GM19239 (cell line): ENCODE data around the gene UMODL1.
"Not testable (repeated sequence)": the region's sequence is repeated elsewhere in the genome, so short reads cannot be mapped to it uniquely, and the experiment has no call there.

Experiments used
- DNase-seq: peaks from one replicate; pipeline ENCODE4 v3.0.0; 2011; ENCODE audit warnings: low spot score; ENCODE audit not compliant: insufficient read length
- FAIRE-seq: peaks from 2 replicates; lab custom pipeline; 2011; peaks lifted over from hg19 to GRCh38; lab: Jason Lieb, UNC

UMODL1 gene

DNA sequence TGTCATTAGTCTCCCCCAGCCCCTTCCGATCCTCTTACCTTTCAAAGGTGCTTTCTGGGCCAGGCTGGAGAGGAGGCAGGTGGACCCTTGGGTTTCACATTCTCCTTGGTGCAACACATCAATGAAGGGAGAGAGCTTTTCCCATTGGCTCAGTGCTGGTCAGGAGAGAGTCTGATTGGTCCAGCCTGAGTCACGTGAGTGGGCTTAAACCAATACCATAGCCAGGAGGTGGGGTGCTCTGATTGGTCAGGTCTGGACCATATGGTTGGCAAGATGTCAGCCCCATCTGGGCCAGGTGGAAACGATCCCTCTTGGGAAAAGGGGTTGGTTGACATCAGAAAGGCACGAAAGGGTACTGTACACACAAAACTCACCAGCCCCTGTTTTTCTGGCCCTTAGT is 103.1 kb downstream of the UMODL1 start:
- no peak for FAIRE-seq

DNA sequence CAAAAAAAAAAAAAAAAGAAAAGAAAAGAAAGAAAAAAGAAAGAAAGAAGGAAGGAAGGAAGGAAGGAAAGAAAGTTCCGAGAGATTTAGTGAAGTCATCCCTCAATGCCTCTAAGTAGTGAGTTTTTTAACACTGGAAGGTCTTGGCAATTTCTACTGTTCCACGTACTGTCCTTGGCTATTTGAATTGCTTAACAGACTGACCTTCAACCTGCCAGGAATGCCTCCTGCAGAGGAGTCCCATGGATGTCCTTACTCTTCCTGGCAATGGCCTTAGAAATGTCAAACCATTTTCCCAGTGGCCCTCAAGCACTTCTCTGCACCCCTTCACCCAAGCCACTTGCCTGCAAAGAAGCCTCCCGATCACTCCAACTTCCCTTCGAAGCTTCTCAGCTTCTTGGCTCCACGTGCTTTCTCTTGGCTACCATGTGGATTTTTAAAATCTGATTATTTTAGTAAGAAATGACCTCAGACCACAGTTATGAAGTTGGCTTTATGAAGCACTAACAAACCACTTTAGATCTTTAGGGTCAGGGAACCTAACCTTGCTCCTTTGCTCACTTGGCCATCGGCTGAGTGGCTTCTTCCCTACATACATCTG is 104.1 kb downstream of the UMODL1 start:
- FAIRE-seq = no peak
- DNase-seq = no peak

More for the DNA sequence above, 103.1 kb downstream of the UMODL1 start:
- DNase-seq = no peak

DNA sequence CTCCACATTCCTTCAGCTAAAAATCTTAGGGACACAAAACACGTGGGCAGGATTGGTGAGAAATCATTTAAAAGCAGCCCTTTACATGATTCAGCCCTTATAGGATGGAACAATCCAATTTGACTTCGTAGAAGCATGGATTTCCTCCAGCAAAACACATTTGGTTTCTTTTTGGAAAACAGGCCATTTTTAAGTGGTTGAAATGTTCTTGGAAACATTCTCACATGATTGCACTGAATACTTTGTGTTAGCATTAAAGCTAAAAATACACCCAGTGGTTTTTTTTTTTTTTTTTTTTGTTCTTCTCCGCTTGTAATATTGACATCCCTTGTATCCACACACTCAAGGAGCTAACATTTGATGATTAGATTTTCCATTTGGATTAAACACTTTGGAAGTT is 105.7 kb downstream of the UMODL1 start:
- FAIRE-seq (no peak), DNase-seq (no peak)

DNA sequence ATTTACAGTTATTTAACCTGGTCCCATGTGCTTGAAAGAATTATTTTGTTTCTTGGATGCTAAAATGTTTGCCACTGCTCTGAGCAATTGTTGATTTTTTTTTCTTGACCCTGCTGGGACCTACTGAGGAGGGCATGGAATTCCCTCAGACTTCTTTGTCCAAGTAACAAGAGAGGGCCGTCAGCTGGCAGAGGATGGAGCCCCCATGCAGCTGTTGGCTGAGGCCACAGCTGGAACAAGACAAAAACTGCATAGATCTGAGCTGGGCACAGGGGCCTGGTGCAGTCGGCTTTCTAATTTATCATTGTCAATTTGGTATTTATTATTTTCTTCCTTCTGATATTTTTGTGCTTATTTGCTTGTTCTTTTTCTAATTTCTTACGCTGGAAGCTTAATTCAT is 108.2 kb downstream of the UMODL1 start:
- DNase-seq (no peak), FAIRE-seq (no peak)

GRCh38 chr21:42180001-42180400 is 108.9 kb downstream of the UMODL1 start:
- not testable (repeated sequence) for DNase-seq

DNA sequence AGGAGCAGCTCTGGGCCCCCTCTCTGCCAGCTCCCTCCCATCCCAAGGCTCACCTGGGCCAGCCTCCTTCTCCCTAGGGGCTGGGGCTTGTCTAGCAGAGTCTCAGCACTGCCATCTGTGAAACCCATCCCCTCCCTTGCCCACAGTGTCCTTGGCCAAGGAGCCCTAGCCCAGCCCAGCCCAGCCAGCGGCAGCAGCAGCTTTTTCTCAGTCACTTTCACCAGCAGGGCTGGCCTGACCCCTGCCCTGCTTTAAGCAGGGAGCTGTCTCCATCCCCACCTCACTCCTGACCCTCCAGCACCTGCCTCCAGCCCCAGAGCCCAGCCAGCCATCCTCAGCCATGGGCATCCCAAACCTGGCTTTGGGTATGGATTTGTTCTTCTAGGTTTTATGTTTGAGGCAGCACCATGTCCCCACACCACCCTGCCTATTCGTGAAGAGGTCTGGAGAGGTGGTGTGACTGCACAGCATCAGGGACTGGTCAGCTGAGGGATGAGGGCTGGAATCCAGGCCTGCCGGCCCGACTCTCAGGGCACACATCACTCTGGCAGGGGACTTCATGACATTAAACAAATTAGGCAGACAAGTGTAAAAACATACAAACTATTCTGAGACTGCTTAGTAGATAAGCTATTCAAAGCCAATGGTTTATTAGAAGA is 111.7 kb downstream of the UMODL1 start:
- FAIRE-seq = no peak
- no peak for DNase-seq

More at GRCh38 chr21:42180001-42180400, 108.9 kb downstream of the UMODL1 start:
- not testable (repeated sequence) for FAIRE-seq

GRCh38 chr21:42183374-42184266 is 112.5 kb downstream of the UMODL1 start:
- FAIRE-seq (no peak), DNase-seq (no peak)

DNA sequence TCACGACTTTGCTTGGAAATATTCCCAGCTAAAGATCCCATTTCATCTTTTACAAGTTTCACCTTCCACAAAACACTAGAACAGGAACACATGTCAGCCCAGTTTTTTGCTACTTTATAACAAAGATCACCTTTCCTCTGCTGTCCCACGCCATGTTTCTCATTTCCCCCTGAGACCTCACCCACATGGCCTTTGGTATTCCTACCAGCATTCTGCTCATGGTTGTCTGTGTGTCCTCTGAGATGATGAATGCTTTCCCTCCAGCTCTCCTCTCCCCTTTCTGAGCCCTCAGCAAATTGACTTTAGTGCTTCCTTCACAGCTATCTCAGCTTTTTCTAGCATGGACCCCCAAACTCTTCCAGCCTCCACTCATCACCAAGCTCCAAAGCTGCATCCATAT is 115.5 kb downstream of the UMODL1 start:
- no peak for FAIRE-seq

DNA sequence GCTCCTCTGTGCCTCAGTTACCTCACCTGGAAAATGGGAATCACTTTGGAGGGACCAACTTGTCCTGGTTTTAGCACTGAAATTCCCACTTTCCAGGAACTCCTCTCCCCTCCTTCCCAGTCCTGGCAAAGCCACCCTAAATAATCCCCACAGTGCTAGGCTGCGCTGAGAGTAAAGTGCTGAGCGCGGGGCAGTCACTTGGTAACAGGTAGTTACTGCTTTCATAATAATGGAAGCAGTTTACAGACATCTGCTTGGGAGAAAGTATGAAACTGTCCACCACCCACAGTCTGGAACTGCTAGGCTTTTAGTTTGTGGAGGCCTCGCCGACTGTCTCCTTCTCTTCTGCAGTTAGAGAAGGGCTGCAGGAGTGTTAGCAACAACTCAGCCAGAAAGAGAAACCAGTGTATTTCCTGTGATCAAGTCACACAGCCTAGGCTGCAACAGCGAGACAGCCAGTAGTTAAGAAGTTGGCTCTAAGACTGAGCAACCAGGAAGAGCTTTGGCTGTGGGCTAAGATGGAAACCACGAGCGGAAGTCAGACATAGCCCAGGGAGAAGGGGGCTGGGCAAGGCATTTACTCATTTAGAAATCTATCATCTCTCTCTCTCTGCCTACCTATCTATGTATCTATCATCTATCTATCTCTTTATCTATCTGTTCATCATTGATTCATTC is 117.0 kb downstream of the UMODL1 start:
- peak; percentile 96 for FAIRE-seq
- DNase-seq = peak; percentile 80

More for the DNA sequence above, 115.5 kb downstream of the UMODL1 start:
- DNase-seq = no peak

DNA sequence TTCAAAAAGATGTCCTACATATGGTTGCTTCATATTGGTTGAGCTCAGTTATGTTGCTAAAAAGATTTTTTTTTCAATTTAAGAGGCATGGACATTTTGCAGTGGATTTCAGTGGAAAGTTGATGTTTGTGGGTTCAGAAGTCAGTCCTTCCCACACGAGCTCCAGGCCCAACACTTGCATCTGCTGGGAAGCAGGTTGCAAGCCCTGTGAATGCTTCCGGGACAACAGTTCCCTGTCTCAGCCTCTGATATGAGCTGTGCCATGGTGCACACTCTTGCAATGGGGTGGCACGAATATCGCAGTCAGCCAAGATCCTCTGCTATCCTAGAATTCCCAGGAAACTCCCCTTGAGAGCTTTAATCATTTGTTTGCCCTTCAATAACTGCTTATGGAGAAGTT is 117.5 kb downstream of the UMODL1 start:
- no peak for DNase-seq
- FAIRE-seq = no peak

GRCh38 chr21:42189431-42189830 is 118.3 kb downstream of the UMODL1 start:
- FAIRE-seq (no peak), DNase-seq (no peak)

DNA sequence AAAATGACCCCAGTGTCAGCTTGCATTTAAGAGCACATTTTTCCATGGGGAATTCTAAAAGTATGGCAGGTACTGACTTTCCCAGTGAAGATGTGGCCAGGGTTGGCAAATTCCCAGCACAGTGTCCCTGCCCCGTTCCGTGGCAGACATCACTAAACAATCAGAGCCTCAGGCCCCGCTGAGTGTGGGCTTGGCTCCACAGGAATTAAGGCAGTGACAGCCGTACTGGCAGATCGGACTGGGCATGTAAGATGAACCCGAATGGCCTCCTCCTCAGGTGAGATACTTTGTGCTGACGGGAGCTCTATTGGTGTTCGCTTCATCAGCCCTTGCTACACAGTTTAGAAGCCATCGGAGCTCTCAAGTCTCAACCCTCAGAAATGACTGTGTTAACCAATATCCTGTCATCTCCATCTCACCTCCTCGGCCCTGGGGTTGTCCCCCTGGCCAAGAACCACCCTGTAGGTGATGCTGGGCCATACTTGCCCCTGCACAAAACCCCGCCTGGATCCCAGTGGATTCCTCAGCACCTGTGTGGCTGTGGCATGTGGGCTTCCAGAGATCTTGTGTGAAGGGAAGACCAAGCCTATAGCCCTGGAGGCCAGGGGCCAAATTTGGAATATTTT is 118.9 kb downstream of the UMODL1 start:
- DNase-seq (no peak), FAIRE-seq (no peak)

- no peak for DNase-seq
- no peak for FAIRE-seq
Observed at GRCh38 chr21:42190486-42190863, 119.4 kb downstream of the UMODL1 start.

- peak; percentile 44 for FAIRE-seq
- DNase-seq = no peak
Observed at GRCh38 chr21:42191064-42191463, 119.9 kb downstream of the UMODL1 start.

DNA sequence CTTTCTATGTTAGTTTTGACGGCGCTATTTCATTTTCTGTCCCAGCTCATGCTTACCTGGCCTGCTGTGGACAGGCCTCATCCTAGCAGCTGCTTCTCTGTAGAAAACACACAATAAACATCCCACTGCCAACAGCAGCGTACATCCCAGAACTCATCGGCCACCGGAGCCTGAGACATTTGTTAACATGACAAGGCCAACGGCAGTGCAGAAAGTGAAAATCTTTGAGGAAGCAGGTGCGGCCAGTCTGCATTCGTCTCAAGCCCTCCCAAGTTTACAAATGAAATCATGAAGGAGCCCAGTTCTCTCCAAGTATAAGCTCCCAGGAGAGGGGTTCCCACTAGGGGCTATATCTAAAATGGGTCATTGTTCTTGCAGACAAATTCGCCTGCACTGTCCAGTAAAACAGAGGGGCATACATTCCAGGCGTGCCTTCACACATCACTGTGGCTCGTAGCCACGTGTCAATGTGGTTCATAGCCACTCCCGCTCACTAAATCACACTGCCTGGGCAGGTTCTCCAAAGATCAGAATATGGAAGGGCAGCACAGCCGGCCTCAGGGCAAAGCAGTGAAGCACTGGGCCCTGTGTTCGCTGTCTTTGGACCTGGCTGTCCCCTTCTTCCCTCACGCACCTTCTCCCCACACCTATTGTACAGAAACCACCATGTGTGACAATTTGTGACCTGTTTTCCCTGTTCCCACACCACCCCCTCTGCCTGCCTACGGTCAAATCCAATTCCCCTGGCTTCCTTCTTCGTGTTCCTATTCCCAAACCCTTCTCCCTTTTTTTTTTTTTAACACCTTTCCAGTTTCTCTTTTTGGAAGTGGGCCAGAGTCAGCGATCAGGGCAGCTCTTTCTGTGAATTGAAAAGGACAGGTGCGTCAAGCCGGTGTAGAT is 120.8 kb downstream of the UMODL1 start:
- no peak for DNase-seq
- peak; percentile 35 for FAIRE-seq
